GM12801 (cell line): ENCODE measurements around the gene KCNAB1.

ENCODE experiments used
- CTCF ChIP-seq: IDR thresholded peaks from one replicate; pipeline ENCODE4 v1.5.1; 2011; ENCODE audit warnings: control low read depth; ENCODE audit not compliant: insufficient read length; ENCODE audit errors: extremely low read depth

Gene KCNAB1

GRCh38 chr3:156543043-156543555 is 422.7 kb downstream of the KCNAB1 start:
- TF ChIP-seq CTCF = no peak

GRCh38 chr3:156547637-156548036 is 427.3 kb downstream of the KCNAB1 start:
- TF ChIP-seq CTCF = no peak

GRCh38 chr3:156548041-156548687 is 427.8 kb downstream of the KCNAB1 start:
- TF ChIP-seq CTCF = no peak

GRCh38 chr3:156548902-156549301 is 428.5 kb downstream of the KCNAB1 start:
- TF ChIP-seq CTCF = no peak

- TF ChIP-seq CTCF = no peak
Measured at GRCh38 chr3:156551261-156551660, 430.9 kb downstream of the KCNAB1 start.

- TF ChIP-seq CTCF = no peak
Measured at GRCh38 chr3:156551746-156552145, 431.4 kb downstream of the KCNAB1 start.

GRCh38 chr3:156552973-156553372 is 432.6 kb downstream of the KCNAB1 start:
- TF ChIP-seq CTCF = no peak
